ENCODE results near the gene OR56B1. TPM values are rescaled to one million over a fixed set of nuclear protein-coding genes. Genes with fewer than 3 reads are reported as not detected.

The OR56B1 gene
- polyA plus RNA-seq, 1 of the 3 experiments (the other 2 are of a cell fraction), result not detected

- TF ChIP-seq MAX (IDR thresholded peaks at IDR 0.05; ENCODE audit: low read depth) (no peak), RXRA (IDR thresholded peaks at IDR 0.05; ENCODE audit: borderline replicate concordance, low read depth) (no peak), NFIC (IDR thresholded peaks at IDR 0.05; ENCODE audit: borderline replicate concordance) (no peak), PBX3 (IDR thresholded peaks at IDR 0.05) (no peak), MXI1 (IDR thresholded peaks at IDR 0.05; ENCODE audit: low read depth, low read length) (no peak), USF1 (IDR thresholded peaks at IDR 0.05; ENCODE audit: borderline replicate concordance, low read depth) (no peak), EZH2phosphoT487 (IDR thresholded peaks at IDR 0.05; ENCODE audit: borderline replicate concordance, low read depth) (no peak), MEF2A (IDR thresholded peaks at IDR 0.05; ENCODE audit: borderline replicate concordance, low read depth) (no peak)
Observed at GRCh38 chr11:5701055-5701577, 35.1 kb upstream of the OR56B1 start (continued).

- CTCF ChIA-PET, result no interaction called here
- POLR2A ChIA-PET, result no interaction called here
Observed at GRCh38 chr11:5703741-5704536, 32.3 kb upstream of the OR56B1 start.

GRCh38 chr11:5705688-5706087 is 30.6 kb upstream of the OR56B1 start:
- no peak overlapping the region for H3K27ac ChIP-seq (ENCODE audit: low read depth in 2 of 2, low read length in 1 of 2)
- no peaks in the 10 kb centered on the region for H4K20me1 ChIP-seq (ENCODE audit: insufficient read depth)
- no peaks in the 10 kb centered on the region for H3K27me3 ChIP-seq (ENCODE audit: insufficient read depth)
- no peaks in the 10 kb centered on the region for H3K79me2 ChIP-seq (ENCODE audit: insufficient read depth)
- whole genome bisulfite sequencing (ENCODE audit: low lambda C conversion rate), result 66% methylated on average over 4 of the region's 4 CpGs
- H2AFZ ChIP-seq (ENCODE audit: low read depth), result no peak overlapping the region
- CTCF ChIA-PET, result no interaction called here
- H3K36me3 ChIP-seq (replicated peaks in 1 of 2; ENCODE audit: control insufficient read depth in 1 of 2, insufficient read depth in 2 of 2, low read length in 1 of 2), result peaks cover 48 to 51% of the 10 kb centered on the region in 2 experiments
- H3K4me3 ChIP-seq (ENCODE audit: low read depth in 2 of 2, low read length in 1 of 2), result no peak overlapping the region
- H3F3A ChIP-seq (replicated peaks; ENCODE audit: insufficient read depth), result peaks cover 5% of the 10 kb centered on the region
- H3K9me3 ChIP-seq, result no peaks in the 10 kb centered on the region
- no peaks in the 10 kb centered on the region for H3K4me1 ChIP-seq (ENCODE audit: control insufficient read depth in 1 of 2, insufficient read depth in 2 of 2, low read depth in 1 of 2, low read length in 1 of 2)
- no peak overlapping the region for H3K4me2 ChIP-seq
- DNase-seq, result no peak
- no peak overlapping the region for H3K9ac ChIP-seq
- TF ChIP-seq MAX (IDR thresholded peaks at IDR 0.05; ENCODE audit: low read depth) (no peak), CTCF (IDR thresholded peaks at IDR 0.05) (no peak), MEF2A (IDR thresholded peaks at IDR 0.05; ENCODE audit: borderline replicate concordance, low read depth) (no peak), SIN3A (IDR thresholded peaks at IDR 0.05; ENCODE audit: borderline replicate concordance, low read depth, low read length) (no peak), GABPA (IDR thresholded peaks at IDR 0.05; ENCODE audit: low read depth) (no peak), IRF3 (IDR thresholded peaks at IDR 0.05; ENCODE audit: low read depth, low read length) (no peak), NFIC (IDR thresholded peaks at IDR 0.05; ENCODE audit: borderline replicate concordance) (no peak), SMC3 (IDR thresholded peaks at IDR 0.05; ENCODE audit: low read depth, low read length) (no peak), YY1 (IDR thresholded peaks at IDR 0.05; ENCODE audit: low read depth) (no peak), NRF1 (IDR thresholded peaks at IDR 0.05; ENCODE audit: low read depth, low read length) (no peak), ELF1 (IDR thresholded peaks at IDR 0.05) (no peak), POLR2AphosphoS5 (IDR thresholded peaks at IDR 0.05; ENCODE audit: low read depth, low read length) (no peak), JUND (IDR thresholded peaks at IDR 0.05) (no peak), EZH2phosphoT487 (IDR thresholded peaks at IDR 0.05; ENCODE audit: borderline replicate concordance, low read depth) (no peak)
- no peaks in the 10 kb centered on the region for H3K9me2 ChIP-seq
- POLR2A ChIA-PET, result no interaction called here

More at GRCh38 chr11:5703741-5704536, 32.3 kb upstream of the OR56B1 start:
- Histone ChIP-seq H3K4me1 (ENCODE audit: control insufficient read depth in 1 of 2, insufficient read depth in 2 of 2, low read depth in 1 of 2, low read length in 1 of 2) (no peaks in the 10 kb centered on the region), H4K20me1 (ENCODE audit: insufficient read depth) (no peaks in the 10 kb centered on the region), H3K4me2 (no peak overlapping the region), H2AFZ (ENCODE audit: low read depth) (no peak overlapping the region), H3K79me2 (ENCODE audit: insufficient read depth) (no peaks in the 10 kb centered on the region), H3F3A (replicated peaks; ENCODE audit: insufficient read depth) (peaks cover 4% of the 10 kb centered on the region), H3K4me3 (ENCODE audit: low read depth in 2 of 2, low read length in 1 of 2) (no peak overlapping the region), H3K9me2 (no peaks in the 10 kb centered on the region), H3K9ac (no peak overlapping the region), H3K36me3 (replicated peaks in 1 of 2; ENCODE audit: control insufficient read depth in 1 of 2, insufficient read depth in 2 of 2, low read length in 1 of 2) (peaks cover 36 to 52% of the 10 kb centered on the region in 2 experiments), H3K27me3 (ENCODE audit: insufficient read depth) (no peaks in the 10 kb centered on the region), H3K27ac (ENCODE audit: low read depth in 2 of 2, low read length in 1 of 2) (no peak overlapping the region), H3K9me3 (no peaks in the 10 kb centered on the region)
- no peak for TF ChIP-seq TEAD4 (IDR thresholded peaks at IDR 0.05; ENCODE audit: borderline replicate concordance, insufficient read depth)
- no peak for TF ChIP-seq GATA2 (CRISPR knock-in tag; IDR thresholded peaks at IDR 0.05)
- no peak for DNase-seq
- WGBS (ENCODE audit: low lambda C conversion rate), result 50% methylated on average over 2 of the region's 2 CpGs

Measured in SK-N-SH (cell line).